ENCODE measurements around the gene MUC5AC. TPM values are rescaled to one million over a fixed set of nuclear protein-coding genes. Genes with fewer than 3 reads are reported as not detected.

Gene MUC5AC
- total RNA-seq, 4 donors from 2014 or later = not detected

DNA sequence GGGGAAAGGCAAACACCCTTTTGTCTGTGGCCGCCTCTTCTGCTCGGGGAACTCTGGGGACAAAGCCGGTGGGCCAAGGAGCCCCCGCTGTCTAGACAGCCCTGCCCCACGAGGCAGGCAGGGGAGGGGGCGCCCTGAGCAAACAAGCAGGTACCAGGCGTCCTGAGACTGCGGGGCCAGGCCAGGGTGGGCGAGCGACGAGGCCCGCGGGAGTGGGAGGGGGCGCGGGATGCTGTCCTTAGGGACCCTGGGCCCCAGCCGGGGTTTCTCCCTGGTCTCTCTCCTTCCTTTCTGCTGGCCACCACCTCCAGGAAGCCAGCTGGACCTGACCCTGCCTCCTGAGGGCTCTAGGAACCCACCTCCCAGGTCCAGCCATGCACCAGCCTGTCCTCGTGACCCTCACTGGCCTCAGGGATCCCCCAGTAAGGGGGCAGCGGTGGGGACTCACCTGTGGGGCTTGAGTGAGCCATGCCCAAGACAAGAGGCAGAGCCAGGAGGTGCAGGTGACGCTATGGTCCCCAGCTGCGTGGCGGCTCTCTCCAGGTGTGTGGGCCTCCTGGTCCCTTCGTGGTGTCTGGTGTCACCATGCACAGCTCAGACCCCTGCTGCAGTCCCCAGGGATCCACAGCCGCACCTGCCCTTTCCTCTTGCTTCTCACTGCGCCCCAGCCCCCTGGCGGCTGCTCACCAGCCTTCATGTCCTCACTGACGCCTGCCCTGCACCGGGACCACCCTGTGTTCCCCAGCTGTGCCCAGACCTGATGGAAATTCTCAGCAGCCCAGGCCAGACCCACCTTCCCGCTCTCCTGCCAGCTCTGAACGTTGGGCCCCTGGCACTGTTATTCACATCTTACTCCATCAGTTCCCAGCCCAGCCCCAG is 26.5 kb upstream of the MUC5AC start:
- TF ChIP-seq, protein P1, sequence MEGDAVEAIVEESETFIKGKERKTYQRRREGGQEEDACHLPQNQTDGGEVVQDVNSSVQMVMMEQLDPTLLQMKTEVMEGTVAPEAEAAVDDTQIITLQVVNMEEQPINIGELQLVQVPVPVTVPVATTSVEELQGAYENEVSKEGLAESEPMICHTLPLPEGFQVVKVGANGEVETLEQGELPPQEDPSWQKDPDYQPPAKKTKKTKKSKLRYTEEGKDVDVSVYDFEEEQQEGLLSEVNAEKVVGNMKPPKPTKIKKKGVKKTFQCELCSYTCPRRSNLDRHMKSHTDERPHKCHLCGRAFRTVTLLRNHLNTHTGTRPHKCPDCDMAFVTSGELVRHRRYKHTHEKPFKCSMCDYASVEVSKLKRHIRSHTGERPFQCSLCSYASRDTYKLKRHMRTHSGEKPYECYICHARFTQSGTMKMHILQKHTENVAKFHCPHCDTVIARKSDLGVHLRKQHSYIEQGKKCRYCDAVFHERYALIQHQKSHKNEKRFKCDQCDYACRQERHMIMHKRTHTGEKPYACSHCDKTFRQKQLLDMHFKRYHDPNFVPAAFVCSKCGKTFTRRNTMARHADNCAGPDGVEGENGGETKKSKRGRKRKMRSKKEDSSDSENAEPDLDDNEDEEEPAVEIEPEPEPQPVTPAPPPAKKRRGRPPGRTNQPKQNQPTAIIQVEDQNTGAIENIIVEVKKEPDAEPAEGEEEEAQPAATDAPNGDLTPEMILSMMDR (IDR thresholded peaks at IDR 0.05) = no peak
- TF ChIP-seq POLR2A (IDR thresholded peaks at IDR 0.05) = no peak
- no peaks in the 10 kb centered on the region for H3K27me3 ChIP-seq
- no peaks in the 10 kb centered on the region for H3K36me3 ChIP-seq
- H3K27ac ChIP-seq = no peak overlapping the region
- H3K4me1 ChIP-seq = no peaks in the 10 kb centered on the region
- H3K4me3 ChIP-seq (replicated peaks in 1 of 3) = no peak overlapping the region
- H3K9me3 ChIP-seq = no peaks in the 10 kb centered on the region
- intact Hi-C loops (cut with DNase I) = no loop called here
- 69 to 78% methylated on average over 12 of the region's 29 CpGs for WGBS, 2 donors
- DNase-seq = no peak

DNA sequence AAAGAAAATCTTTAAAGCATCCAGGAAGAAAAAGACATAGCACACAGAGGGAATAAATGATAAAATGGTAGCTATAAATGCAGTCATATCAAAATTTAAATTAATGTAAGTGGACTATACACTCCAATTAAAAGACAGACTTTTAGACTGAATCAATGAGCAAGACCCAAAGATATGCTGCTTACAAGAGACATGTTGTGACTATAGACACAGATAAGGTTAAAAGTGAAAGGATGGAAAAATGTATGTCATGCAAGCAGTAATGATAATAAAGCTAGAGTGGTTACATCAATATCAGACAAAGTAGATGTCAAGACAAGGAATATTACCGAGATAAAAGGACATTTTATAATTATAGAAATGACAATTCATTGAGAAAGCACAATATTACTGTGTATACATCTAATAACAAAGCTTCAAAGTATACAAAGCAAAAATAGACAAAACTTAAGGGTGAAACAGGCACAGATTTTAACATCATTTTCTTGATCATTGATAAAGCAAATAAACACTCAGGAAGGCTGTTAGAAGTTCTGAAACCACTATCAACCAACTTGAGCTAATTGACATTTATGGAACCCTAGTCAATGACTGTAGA is 22.8 kb upstream of the MUC5AC start:
- 68 to 70% methylated on average over 1 of the region's 1 CpG for WGBS, 2 donors
- no peaks in the 10 kb centered on the region for H3K27me3 ChIP-seq
- no peaks in the 10 kb centered on the region for H3K4me1 ChIP-seq

GRCh38 chr11:1138097-1138496 is 19.7 kb upstream of the MUC5AC start:
- Histone ChIP-seq H3K36me3 (no peaks in the 10 kb centered on the region), H3K4me3 (replicated peaks in 1 of 3) (no peak overlapping the region), H3K27ac (no peak overlapping the region), H3K9me3 (no peaks in the 10 kb centered on the region), H3K27me3 (no peaks in the 10 kb centered on the region), H3K4me1 (no peaks in the 10 kb centered on the region)
- WGBS, 2 donors = 64 to 77% methylated on average over 8 of the region's 8 CpGs
- DNase-seq = no peak
- intact Hi-C loops (cut with DNase I) = no loop called here
- TF ChIP-seq, protein P1 (IDR thresholded peaks at IDR 0.05) = no peak
- no peak for TF ChIP-seq POLR2A (IDR thresholded peaks at IDR 0.05)

More for the DNA sequence above, 22.8 kb upstream of the MUC5AC start:
- Histone ChIP-seq H3K36me3 (no peaks in the 10 kb centered on the region), H3K27ac (no peak overlapping the region), H3K4me3 (replicated peaks in 1 of 3) (no peak overlapping the region), H3K9me3 (no peaks in the 10 kb centered on the region)
- DNase-seq = no peak
- TF ChIP-seq, protein P1 (IDR thresholded peaks at IDR 0.05) = no peak
- TF ChIP-seq POLR2A (IDR thresholded peaks at IDR 0.05) = no peak
- intact Hi-C loops (cut with DNase I) = no loop called here

DNA sequence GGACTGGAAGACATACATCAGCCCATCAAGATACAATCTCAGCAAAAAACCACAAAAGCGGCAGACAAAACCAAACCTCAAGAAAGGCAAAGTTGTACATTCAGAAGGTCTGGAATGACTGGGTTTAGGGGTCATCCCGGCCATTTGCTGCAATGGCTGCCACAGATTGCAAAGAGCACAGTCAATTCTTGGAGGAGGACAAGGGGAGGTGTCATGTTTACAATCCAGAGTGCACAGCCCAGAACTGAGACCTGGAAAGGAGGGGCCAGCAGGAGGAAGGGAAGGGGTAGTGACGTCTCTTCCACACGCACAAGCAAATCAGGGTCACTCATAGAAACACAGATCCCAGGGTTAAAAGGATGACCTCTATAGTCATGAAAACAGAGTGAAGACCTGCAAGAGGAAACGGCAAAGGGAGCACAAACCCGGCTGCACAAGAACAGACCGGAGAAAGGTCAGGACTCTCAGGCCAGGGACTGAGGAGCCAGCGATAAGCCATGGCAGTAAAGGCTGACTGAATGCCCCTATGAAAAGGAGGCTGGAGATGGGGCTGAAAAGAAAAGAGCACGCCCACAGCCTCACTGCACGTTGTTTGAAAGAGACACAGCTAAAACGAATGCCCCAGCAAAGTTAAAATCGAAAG is 18.2 kb upstream of the MUC5AC start:
- DNase-seq = no peak
- Histone ChIP-seq H3K4me3 (replicated peaks in 1 of 3) (no peak overlapping the region), H3K4me1 (no peaks in the 10 kb centered on the region), H3K27me3 (no peaks in the 10 kb centered on the region), H3K27ac (no peak overlapping the region), H3K9me3 (no peaks in the 10 kb centered on the region), H3K36me3 (no peaks in the 10 kb centered on the region)
- intact Hi-C loops (cut with DNase I) = no loop called here
- TF ChIP-seq, protein P1 (IDR thresholded peaks at IDR 0.05) = no peak
- TF ChIP-seq POLR2A (IDR thresholded peaks at IDR 0.05) = no peak
- 53 to 54% methylated on average over 12 of the region's 12 CpGs for WGBS, 2 donors
